ENCODE measurements around the gene ERBB4.
"Not testable (repeated sequence)": the region's sequence is repeated elsewhere in the genome, so short reads cannot be mapped to it uniquely, and the experiment has no call there.

The ERBB4 gene

DNA sequence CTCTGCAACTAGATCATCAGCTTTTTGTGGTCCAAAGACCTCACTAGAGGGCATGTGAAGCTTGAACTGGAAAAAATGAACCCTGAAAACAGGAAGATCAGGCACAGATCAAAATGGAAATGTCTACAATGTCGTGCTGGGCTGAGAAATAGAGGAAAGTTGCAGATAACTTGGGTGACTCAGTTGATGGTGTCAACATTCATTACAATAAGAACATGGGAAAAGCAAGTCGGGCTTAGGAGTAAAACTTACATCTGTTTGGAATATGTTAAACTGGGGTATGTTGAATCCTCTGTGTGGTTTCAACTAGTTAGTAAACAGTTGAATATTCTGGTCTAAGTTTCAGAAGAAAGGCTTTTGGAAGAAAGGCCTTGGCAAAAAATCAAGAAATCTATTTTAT, 940.4 kb downstream of the ERBB4 start:
- TF ChIP-seq, protein P1, sequence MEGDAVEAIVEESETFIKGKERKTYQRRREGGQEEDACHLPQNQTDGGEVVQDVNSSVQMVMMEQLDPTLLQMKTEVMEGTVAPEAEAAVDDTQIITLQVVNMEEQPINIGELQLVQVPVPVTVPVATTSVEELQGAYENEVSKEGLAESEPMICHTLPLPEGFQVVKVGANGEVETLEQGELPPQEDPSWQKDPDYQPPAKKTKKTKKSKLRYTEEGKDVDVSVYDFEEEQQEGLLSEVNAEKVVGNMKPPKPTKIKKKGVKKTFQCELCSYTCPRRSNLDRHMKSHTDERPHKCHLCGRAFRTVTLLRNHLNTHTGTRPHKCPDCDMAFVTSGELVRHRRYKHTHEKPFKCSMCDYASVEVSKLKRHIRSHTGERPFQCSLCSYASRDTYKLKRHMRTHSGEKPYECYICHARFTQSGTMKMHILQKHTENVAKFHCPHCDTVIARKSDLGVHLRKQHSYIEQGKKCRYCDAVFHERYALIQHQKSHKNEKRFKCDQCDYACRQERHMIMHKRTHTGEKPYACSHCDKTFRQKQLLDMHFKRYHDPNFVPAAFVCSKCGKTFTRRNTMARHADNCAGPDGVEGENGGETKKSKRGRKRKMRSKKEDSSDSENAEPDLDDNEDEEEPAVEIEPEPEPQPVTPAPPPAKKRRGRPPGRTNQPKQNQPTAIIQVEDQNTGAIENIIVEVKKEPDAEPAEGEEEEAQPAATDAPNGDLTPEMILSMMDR (IDR thresholded peaks at IDR 0.05; ENCODE audit: low read depth, low read length): no peak
- Histone ChIP-seq H3K27me3 (no peaks in the 10 kb centered on the region), H3K4me1 (no peaks in the 10 kb centered on the region; the same call in 1 of the 2 replicates), H3K4me3 (ENCODE audit: low read depth, low read length) (no peak overlapping the region), H3K9me3 (no peaks in the 10 kb centered on the region), H3K36me3 (no peaks in the 10 kb centered on the region)
- no peak for DNase-seq

DNA sequence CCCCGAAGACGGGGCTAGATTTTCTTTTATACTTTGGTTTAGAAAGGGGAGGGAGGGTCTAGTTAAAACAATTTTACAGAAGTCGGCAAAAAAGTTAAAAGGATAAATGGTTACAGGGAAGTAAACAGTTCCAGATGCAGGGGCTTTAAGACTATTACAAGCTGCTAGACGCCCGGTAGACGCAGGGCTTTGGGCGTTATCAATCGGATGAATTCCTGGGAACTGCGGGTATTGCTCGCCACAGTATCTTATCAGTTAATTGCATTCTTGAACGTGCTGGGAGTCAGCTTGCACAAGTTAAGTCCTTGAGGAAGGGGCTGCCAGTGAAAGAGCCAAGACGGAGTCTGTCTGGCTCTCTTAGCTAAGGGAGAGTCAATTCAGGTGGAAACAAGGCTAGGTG, 946.6 kb downstream of the ERBB4 start:
- H3K9me3 ChIP-seq; H3K4me1 ChIP-seq; H3K36me3 ChIP-seq; H3K27me3 ChIP-seq; DNase-seq; H3K4me3 ChIP-seq (ENCODE audit: low read depth, low read length): not testable (repeated sequence)

DNA sequence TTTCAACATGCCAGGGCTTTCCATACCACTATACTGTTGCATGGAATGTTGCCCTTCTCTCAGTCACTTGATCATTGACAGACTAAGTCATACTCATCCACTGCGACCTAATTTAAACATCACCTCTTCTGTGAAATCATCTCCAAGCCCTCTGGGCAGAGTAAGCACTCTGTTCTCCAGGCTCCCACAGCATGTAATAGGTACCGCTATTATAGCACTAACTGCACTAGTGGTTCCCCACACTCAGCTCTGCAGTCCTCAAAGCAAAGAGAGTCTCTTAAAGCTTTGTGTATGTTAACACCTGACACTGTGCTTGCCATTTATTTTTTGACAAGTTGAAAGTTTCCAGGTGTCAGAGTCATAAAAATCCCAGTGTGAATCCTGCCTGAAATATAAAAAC, 947.2 kb downstream of the ERBB4 start:
- Histone ChIP-seq H3K27me3 (no peaks in the 10 kb centered on the region), H3K4me1 (no peaks in the 10 kb centered on the region), H3K36me3 (no peaks in the 10 kb centered on the region), H3K4me3 (ENCODE audit: low read depth, low read length) (no peak overlapping the region), H3K9me3 (no peaks in the 10 kb centered on the region)
- TF ChIP-seq, protein P1 (IDR thresholded peaks at IDR 0.05; ENCODE audit: low read depth, low read length): no peak
- no peak for DNase-seq

DNA sequence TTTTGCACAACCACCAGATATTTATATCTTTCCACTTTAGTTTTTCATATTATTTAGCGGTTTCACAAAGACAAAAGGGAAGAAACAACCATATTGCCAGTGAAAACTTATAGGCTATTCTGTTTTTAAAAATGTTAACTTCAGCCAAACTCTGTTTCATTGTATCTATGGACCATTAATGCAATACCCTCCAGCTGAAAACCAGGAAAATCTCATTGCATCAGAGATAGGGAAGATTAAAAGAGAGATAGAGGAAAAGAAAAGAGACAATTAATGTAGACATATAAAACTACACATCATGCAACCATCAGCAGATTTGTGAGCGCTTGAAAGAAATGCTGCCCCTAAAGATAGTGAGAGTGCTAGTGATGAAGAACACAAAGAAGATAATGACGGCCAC, 970.2 kb downstream of the ERBB4 start:
- DNase-seq: no peak
- TF ChIP-seq, protein P1 (IDR thresholded peaks at IDR 0.05; ENCODE audit: low read depth, low read length): no peak

DNA sequence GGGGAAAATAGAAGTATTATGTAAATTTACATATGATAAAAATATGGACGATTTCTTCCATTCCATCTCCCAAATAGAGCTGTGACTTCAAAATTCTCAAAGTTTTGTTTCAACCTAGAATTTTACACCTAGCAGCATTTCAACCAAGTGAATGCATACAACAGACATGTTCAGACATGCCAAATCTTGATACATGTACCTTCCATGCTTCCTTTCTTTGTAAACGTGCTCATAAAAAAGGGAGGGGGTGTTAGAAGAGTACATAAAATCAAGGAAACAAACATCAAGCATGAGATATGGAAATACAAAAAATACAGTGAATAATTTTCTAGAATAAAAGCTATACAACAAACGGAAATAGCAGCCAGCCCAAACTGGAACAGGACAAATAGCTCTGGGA, 974.2 kb downstream of the ERBB4 start:
- no peaks in the 10 kb centered on the region for H3K27me3 ChIP-seq
- H3K9me3 ChIP-seq: no peaks in the 10 kb centered on the region
- no peaks in the 10 kb centered on the region for H3K36me3 ChIP-seq
- H3K4me3 ChIP-seq (ENCODE audit: low read depth, low read length): no peak overlapping the region
- peaks cover 5% of the 10 kb centered on the region; the same call in 1 of the 2 replicates for H3K4me1 ChIP-seq
- DNase-seq: no peak
- TF ChIP-seq, protein P1 (IDR thresholded peaks at IDR 0.05; ENCODE audit: low read depth, low read length): no peak

More for the DNA sequence above, 970.2 kb downstream of the ERBB4 start:
- no peaks in the 10 kb centered on the region for H3K36me3 ChIP-seq
- H3K27me3 ChIP-seq: no peaks in the 10 kb centered on the region
- H3K4me3 ChIP-seq (ENCODE audit: low read depth, low read length): no peak overlapping the region
- H3K9me3 ChIP-seq: no peaks in the 10 kb centered on the region
- peaks cover 5% of the 10 kb centered on the region; the same call in 1 of the 2 replicates for H3K4me1 ChIP-seq

DNA sequence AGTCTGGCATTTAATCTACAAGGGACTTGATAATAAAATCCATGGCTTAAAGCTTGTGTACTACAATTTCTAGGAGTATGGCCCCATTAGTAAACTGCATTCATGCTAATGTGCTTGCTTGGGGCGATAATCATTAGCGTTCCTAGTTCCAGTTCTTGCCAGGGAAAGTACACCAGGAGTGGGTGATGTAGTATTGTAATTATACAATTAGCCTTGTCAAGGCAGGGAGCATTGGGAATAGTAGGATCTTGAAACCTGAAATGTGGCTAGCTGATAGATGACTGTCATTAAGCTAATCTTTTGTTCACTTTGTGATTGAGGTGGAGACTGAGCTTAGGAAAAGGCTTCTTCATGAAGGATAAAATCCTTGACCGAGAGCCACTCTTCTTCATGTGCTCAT, 993.0 kb downstream of the ERBB4 start:
- Histone ChIP-seq H3K36me3 (no peaks in the 10 kb centered on the region), H3K9me3 (no peaks in the 10 kb centered on the region), H3K4me3 (ENCODE audit: low read depth, low read length) (no peak overlapping the region), H3K4me1 (no peaks in the 10 kb centered on the region), H3K27me3 (no peaks in the 10 kb centered on the region)
- no peak for DNase-seq
- TF ChIP-seq, protein P1 (IDR thresholded peaks at IDR 0.05; ENCODE audit: low read depth, low read length): no peak

DNA sequence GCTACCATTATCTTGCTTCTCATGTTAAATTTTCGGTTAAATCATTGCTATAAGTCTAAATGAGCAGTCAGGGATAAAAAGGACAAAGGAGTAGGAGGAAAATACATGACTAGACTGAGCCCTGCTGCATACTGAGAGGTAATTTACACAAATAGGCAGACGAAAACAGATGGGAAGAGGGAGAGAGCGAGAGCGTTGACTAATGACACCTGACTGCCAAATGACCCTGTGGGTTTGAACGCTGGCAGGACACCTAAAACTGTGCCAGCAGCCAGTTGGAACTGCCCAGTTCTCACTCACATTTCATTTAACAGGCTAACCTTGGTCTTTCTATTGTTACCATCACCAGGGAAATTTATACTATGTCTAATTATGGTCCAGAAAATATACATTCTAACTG, 1004.0 kb downstream of the ERBB4 start:
- TF ChIP-seq, protein P1 (IDR thresholded peaks at IDR 0.05; ENCODE audit: low read depth, low read length): no peak
- no peak for DNase-seq
- no peaks in the 10 kb centered on the region for H3K27me3 ChIP-seq
- H3K36me3 ChIP-seq: no peaks in the 10 kb centered on the region
- H3K4me1 ChIP-seq: no peaks in the 10 kb centered on the region
- no peaks in the 10 kb centered on the region for H3K9me3 ChIP-seq
- no peak overlapping the region for H3K4me3 ChIP-seq (ENCODE audit: low read depth, low read length)

DNA sequence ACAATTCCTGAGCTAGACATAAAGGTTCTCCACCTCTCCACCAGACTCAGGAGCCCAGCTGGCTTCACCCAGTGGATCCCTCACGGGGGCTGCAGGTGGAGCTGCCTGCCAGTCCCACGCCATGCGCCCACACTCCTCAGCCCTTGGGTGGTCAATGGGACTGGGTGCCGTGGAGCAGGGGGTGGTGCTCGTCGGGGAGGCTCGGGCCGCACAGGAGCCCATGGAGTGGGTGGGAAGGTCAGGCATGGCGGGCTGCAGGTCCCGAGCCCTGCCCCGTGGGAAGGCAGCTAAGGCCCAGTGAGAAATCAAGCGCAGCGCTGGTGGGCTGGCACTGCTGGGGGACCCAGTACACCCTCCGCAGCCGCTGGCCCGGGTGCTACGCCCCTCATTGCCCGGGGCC, 1014.4 kb downstream of the ERBB4 start:
- H3K27me3 ChIP-seq, H3K4me1 ChIP-seq, H3K36me3 ChIP-seq: not testable (repeated sequence)

More for the DNA sequence above, 1014.4 kb downstream of the ERBB4 start:
- not testable (repeated sequence) for H3K4me3 ChIP-seq (ENCODE audit: low read depth, low read length); DNase-seq; H3K9me3 ChIP-seq
